Measurements from ENCODE around the gene UXS1.

Gene UXS1

DNA sequence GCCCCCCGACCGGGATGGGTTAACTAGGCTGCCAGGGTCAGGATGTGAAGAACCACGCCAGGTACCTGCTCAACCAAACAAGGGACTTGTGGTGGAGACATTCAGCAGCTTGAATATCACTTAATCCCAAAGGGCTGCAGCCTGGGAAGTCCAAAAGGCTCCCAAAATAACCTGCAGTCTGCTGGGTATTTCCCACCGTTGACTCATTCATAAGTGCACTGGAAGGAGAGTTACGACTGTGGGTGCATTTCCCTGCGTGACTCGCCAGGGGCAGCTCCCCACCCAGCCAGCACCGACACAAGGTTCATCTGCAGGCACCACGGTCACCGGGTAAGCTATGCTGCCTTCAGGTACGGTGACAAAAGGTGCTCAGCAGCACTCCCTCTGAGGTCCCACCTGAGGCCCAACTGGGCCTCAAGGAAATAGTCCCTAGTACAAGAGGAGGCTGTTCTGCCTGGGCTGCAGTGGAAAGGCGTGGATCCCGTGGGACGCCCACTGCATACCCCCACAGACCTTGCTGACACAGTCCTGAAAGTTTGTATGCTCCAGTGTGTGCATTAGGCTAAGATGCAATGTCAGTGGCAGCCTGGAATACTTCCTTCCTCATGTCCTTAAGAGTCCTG is 86.5 kb downstream of the UXS1 start:
- DNase-seq = no peak

DNA sequence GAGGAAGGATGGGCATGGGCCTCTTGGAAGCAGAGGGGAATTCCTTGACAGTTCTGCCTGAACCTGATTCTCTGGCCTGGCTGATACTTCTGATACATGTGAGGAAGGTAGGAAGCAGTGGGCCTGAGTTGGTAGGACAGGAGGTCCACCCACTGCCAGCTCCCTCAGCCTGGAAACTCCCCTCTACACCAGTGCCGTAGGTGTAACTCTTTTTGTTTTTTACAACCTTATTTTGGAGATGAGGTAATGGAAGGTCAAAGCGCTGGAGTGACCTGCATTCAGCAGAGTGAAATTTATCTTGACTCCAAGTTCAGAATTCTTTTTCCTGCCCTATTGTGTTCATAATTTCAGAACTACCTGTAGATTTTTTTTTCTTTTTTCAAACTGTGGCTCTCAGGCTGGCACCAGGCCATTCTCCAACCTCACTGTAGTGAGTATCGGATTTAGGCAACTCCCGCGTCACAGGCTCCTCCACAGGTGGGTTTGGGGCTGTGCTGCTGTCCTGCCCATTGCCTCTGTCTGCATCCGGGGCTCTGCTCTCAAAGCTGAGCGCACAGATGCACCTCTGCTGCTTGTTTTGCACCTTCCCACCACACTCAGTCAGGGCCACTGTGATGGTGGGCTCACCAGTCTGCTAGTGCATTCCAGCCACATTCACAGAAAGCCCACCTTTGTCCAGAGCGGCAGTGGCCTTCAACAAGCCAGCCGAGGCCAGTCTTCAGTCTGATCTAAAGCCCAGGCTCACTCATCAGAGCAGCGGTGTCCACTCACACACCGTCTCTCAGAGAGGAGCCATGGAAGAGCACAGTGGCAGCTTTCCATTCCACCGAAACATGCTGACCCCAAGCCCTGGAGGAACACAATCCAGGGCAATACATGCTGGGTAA is 87.2 kb downstream of the UXS1 start:
- DNase-seq = no peak

GRCh38 chr2:106105151-106105922 is 88.8 kb downstream of the UXS1 start:
- DNase-seq = no peak

- peak; percentile 77 for DNase-seq
Measured at GRCh38 chr2:106104332-106105062, 89.6 kb downstream of the UXS1 start.

DNA sequence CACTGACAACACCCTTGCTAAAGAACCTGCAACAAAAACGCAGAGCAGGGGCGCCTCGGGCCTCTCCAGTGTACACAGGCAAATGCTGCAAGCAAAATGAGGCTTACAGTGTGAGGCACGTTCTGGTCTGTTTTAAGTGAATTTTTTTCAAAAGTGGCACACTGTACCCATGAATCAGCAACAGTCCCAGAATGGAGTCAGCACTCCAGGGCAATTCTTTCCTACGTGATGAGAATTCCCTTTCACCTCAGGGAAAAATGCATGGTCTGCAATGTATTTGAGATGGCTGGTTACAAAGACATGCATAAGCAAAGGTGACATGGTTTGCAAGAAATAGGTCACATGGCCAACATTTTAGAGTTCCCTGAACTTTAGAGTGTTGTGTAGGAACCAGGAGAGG is 94.4 kb downstream of the UXS1 start:
- DNase-seq = no peak

GRCh38 chr2:106098664-106099063 is 95.4 kb downstream of the UXS1 start:
- DNase-seq = no peak

DNA sequence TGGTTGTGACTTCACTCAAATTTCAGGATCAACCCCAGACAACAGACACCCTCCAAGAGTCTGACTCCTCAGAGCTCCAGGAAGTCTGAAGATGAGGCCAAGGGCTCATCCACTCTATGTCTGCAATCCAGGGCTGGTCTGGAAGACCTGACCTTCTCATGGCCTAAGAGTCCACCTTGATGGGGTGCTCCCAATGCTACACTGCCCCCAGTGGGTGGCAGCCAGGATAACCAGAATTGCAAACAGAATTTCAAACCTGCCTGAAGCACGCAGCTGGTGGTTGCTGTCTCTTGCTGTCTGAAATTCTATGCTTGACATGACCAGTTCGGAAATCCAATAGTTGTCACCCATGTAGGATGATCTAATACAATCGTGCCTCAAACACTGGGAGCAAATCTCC is 96.0 kb downstream of the UXS1 start:
- DNase-seq = peak; percentile 16

GRCh38 chr2:106097038-106098000 is 96.8 kb downstream of the UXS1 start:
- no peak for DNase-seq

GRCh38 chr2:106096299-106097037 is 97.6 kb downstream of the UXS1 start:
- DNase-seq = no peak

GRCh38 chr2:106095478-106096298 is 98.4 kb downstream of the UXS1 start:
- DNase-seq = peak; percentile 39

- DNase-seq = no peak
Measured at GRCh38 chr2:106094131-106094841, 99.8 kb downstream of the UXS1 start.

GRCh38 chr2:106090916-106091618 is 103.0 kb downstream of the UXS1 start:
- no peak for DNase-seq

DNA sequence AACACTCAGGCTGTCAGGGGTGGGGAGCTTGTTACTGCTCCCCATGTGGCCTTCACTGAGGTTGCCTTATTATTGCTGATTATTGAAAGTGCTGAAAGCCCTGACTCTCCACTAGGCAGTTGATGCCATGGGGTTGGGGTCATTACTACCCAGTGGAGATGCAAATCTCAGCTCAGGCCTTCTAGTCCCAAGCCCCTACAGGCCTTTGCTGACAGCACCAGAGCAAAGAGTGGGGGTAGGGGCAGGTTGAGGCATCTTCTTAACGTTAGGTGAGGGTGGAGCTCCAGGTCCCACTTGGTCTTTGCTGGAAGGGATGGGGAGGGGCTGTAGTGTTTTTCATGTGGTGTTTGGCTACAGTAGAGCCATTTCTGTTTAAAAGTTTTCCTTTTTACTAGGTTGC is 104.5 kb downstream of the UXS1 start:
- DNase-seq = no peak

DNA sequence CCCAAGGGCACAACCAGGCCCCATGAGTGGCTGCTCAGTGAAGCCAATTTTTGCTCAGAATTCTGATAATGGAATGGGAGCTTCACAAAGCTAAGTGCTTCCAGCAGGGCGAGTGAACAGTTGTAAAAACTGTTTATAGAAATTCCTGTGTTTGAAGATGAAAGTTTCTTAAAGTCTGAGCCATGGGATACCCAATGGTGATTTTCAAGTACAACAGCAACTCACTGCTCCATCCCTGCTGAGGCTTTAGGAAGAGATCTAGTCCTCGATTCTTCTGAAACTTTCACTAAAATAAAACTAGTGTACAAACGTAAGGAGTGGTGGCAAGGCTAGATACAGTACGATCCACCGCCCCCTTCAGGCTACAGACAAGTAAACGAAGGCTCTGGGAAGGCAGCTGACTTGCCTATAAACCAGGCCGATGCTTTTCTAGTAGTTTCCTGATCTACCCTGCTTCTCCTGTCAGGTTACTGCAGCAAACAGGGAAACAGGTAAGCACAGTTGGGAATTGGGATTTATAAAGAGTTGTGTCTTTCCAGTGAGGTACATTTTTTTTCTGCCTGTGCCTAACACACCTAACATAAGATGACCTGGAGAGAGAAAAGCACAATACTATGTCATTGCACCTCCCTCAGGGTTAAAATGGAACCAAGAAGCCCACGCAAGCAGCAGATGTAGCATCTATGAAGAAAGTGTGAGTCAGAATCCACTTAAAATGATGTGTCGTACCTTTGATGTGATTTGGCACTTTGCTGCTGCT is 108.7 kb downstream of the UXS1 start:
- DNase-seq = peak; percentile 17

GRCh38 chr2:106080959-106081358 is 113.1 kb downstream of the UXS1 start:
- no peak for DNase-seq

DNA sequence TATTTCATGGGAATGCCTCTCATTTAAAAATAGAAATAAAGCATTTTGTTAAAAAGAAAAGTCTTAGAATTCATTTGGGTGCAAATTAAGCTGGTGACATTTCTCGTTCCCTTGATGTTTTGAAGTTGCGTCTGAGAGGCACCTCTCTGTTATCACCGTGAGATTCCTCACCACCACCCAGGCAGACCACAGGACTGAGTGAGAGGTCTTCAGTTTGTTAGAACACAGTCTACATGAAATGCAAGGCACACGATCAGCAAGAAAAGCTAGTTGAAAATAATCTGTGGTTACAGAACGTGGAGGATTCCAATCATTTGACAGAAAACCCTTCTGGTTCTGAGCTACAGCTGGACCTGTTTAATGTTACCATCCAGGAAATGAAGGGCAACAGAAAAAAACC is 116.0 kb downstream of the UXS1 start:
- no peak for DNase-seq

GRCh38 chr2:106076941-106077340 is 117.2 kb downstream of the UXS1 start:
- peak; percentile 65 for DNase-seq

- DNase-seq = no peak
Measured at GRCh38 chr2:106075048-106075447, 119.1 kb downstream of the UXS1 start.
